ENCODE results near the gene CNTNAP2. TPM values are rescaled to one million over a fixed set of nuclear protein-coding genes. Genes with fewer than 3 reads are reported as not detected.

Gene CNTNAP2
- total RNA-seq, 1 donor from 2014 or later = 9.2 TPM

- no peak overlapping the region for H3K4me3 ChIP-seq (ENCODE audit: low read depth, low read length)
- no peak for TF ChIP-seq CTCF (conservative IDR thresholded peaks at IDR 0.05; ENCODE audit: low read depth, low read length)
- no peak for DNase-seq (ENCODE audit: low read depth)
These were observed 300.6 kb downstream of the CNTNAP2 start for GRCh38 chr7:146417176-146417575.

GRCh38 chr7:146423446-146423845, 306.8 kb downstream of the CNTNAP2 start:
- no peak overlapping the region for H3K4me3 ChIP-seq (ENCODE audit: low read depth, low read length)
- DNase-seq (ENCODE audit: low read depth) = no peak
- no peak for TF ChIP-seq CTCF (conservative IDR thresholded peaks at IDR 0.05; ENCODE audit: low read depth, low read length)

- H3K4me3 ChIP-seq (ENCODE audit: low read depth, low read length) = no peak overlapping the region
- no peak for DNase-seq (ENCODE audit: low read depth)
- no peak for TF ChIP-seq CTCF (conservative IDR thresholded peaks at IDR 0.05; ENCODE audit: low read depth, low read length)
These were observed 307.5 kb downstream of the CNTNAP2 start for GRCh38 chr7:146424084-146424483.

GRCh38 chr7:146433501-146433900, 316.9 kb downstream of the CNTNAP2 start:
- no peak for TF ChIP-seq CTCF (conservative IDR thresholded peaks at IDR 0.05; ENCODE audit: low read depth, low read length)
- H3K4me3 ChIP-seq (ENCODE audit: low read depth, low read length) = no peak overlapping the region
- no peak for DNase-seq (ENCODE audit: low read depth)

- TF ChIP-seq CTCF (conservative IDR thresholded peaks at IDR 0.05; ENCODE audit: low read depth, low read length) = no peak
- DNase-seq (ENCODE audit: low read depth) = no peak
- no peak overlapping the region for H3K4me3 ChIP-seq (ENCODE audit: low read depth, low read length)
These were observed 326.5 kb downstream of the CNTNAP2 start for GRCh38 chr7:146443102-146443501.

GRCh38 chr7:146449625-146450024, 333.0 kb downstream of the CNTNAP2 start:
- TF ChIP-seq CTCF (conservative IDR thresholded peaks at IDR 0.05; ENCODE audit: low read depth, low read length) = no peak
- H3K4me3 ChIP-seq (ENCODE audit: low read depth, low read length) = no peak overlapping the region
- no peak for DNase-seq (ENCODE audit: low read depth)

- no peak for TF ChIP-seq CTCF (conservative IDR thresholded peaks at IDR 0.05; ENCODE audit: low read depth, low read length)
These were observed 338.6 kb downstream of the CNTNAP2 start for GRCh38 chr7:146455091-146455655.

More at GRCh38 chr7:146455091-146455655, 338.6 kb downstream of the CNTNAP2 start:
- H3K4me3 ChIP-seq (ENCODE audit: low read depth, low read length) = no peak overlapping the region
- no peak for DNase-seq (ENCODE audit: low read depth)
